PC-3 (cell line): ENCODE results near the gene NUBPL.

Experiments used
- EZH2 ChIP-seq: fragments of 300-600 bp; sonication (generic); IDR thresholded peaks from one replicate; pipeline ENCODE4 v1.6.1; 2017; ENCODE audit warnings: antibody characterized with exemption, mild to moderate bottlenecking, low read length; ENCODE audit not compliant: unreplicated experiment
- EZH2phosphoT487 ChIP-seq: fragments of 300-600 bp; sonication (generic); IDR thresholded peaks from 2 replicates; pipeline ENCODE4 v1.6.1; 2018; ENCODE audit warnings: mild to moderate bottlenecking, antibody characterized with exemption, low read length, borderline replicate concordance
- TF ChIP-seq, protein P1 (sequence below): fragments of 300-600 bp; sonication (generic); conservative IDR thresholded peaks from 2 replicates; pipeline ENCODE4 v1.5.1; 2017; ENCODE audit warnings: antibody characterized with exemption, low read depth, mild to moderate bottlenecking, low read length

DNA sequence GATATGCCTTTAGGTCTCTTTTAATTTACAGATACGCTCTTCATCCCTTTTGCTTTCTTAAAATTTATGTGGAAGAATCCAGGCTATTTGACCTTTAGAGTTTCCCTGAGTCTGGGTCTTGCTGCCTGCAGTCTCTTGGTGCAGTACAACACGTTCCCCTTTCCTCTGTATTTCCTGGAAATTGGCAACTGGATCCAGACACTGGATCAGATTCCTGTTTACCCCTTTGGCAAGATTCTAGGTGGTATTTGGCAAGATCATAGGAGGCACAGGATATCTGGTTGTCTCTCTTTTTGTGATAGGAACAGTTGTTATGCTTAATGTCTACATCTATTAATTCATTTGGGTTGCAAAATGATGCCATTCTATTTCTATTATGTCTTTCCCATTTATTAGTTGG, 328.1 kb downstream of the NUBPL start:
- TF ChIP-seq, protein P1, sequence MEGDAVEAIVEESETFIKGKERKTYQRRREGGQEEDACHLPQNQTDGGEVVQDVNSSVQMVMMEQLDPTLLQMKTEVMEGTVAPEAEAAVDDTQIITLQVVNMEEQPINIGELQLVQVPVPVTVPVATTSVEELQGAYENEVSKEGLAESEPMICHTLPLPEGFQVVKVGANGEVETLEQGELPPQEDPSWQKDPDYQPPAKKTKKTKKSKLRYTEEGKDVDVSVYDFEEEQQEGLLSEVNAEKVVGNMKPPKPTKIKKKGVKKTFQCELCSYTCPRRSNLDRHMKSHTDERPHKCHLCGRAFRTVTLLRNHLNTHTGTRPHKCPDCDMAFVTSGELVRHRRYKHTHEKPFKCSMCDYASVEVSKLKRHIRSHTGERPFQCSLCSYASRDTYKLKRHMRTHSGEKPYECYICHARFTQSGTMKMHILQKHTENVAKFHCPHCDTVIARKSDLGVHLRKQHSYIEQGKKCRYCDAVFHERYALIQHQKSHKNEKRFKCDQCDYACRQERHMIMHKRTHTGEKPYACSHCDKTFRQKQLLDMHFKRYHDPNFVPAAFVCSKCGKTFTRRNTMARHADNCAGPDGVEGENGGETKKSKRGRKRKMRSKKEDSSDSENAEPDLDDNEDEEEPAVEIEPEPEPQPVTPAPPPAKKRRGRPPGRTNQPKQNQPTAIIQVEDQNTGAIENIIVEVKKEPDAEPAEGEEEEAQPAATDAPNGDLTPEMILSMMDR = no peak
- no peak for TF ChIP-seq EZH2
- no peak for TF ChIP-seq EZH2phosphoT487
